T47D (cell line): ENCODE data around the gene PPOX.

Source experiments
- DNase-seq, 2 experiments: peaks; one replicate each; pipeline versions ENCODE4 v3.0.0 to v3.0.0-alpha.2; 2011 to 2012; ENCODE audit warnings: low read depth in 1 of 2, low spot score in 1 of 2
- JUND ChIP-seq: IDR thresholded peaks from 2 replicates; pipeline ENCODE4 v1.6.1; 2012; ENCODE audit warnings: low read depth
- in situ Hi-C: cut with HindIII; loops from 2 replicates; pipeline ENCODE4 v1.10.0; 2016; ENCODE audit warnings: low sequenced_read_pairs, low pct_unique_long_range_greater_than_20kb

The PPOX gene

GRCh38 chr1:161174911-161175310, 8.7 kb downstream of the PPOX start:
- DNase-seq, result no peak
- in situ Hi-C loops, result no loop called here
- TF ChIP-seq JUND, result no peak

GRCh38 chr1:161175771-161176453, 9.7 kb downstream of the PPOX start:
- in situ Hi-C loops, result no loop called here
- no peak for DNase-seq
- no peak for TF ChIP-seq JUND

GRCh38 chr1:161176468-161177111, 10.4 kb downstream of the PPOX start:
- no peak for TF ChIP-seq JUND
- in situ Hi-C loops, result no loop called here
- DNase-seq, result no peak

GRCh38 chr1:161177112-161177935, 11.1 kb downstream of the PPOX start, which contains the start of gene B4GALT3:
Gene B4GALT3 (minus strand): TSS chr1:161177507. CDS start chr1:161176060, 1,447 bp downstream.
- in situ Hi-C loops, result no loop called here
- DNase-seq, result peak; percentile 83 to 90
- TF ChIP-seq JUND, result no peak

GRCh38 chr1:161177936-161178244, 11.7 kb downstream of the PPOX start:
- DNase-seq, result no peak
- TF ChIP-seq JUND, result no peak
- in situ Hi-C loops, result no loop called here

- peak in 1 of 2 experiments; percentile 72 for DNase-seq
- in situ Hi-C loops, result no loop called here
- no peak for TF ChIP-seq JUND
Observed at GRCh38 chr1:161179698-161180097, 13.5 kb downstream of the PPOX start.

GRCh38 chr1:161180639-161181038, 14.4 kb downstream of the PPOX start:
- in situ Hi-C loops, result no loop called here
- no peak for TF ChIP-seq JUND
- peak in 1 of 2 experiments; percentile 56 for DNase-seq

- no peak for DNase-seq
- TF ChIP-seq JUND, result no peak
- in situ Hi-C loops, result no loop called here
Observed at GRCh38 chr1:161182214-161182613, 16.0 kb downstream of the PPOX start.

- DNase-seq, result peak in 1 of 2 experiments; percentile 63
- TF ChIP-seq JUND, result no peak
- in situ Hi-C loops, result no loop called here
Observed at GRCh38 chr1:161185282-161185682, 19.1 kb downstream of the PPOX start.

GRCh38 chr1:161185732-161186311, 19.6 kb downstream of the PPOX start:
- in situ Hi-C loops, result no loop called here
- no peak for DNase-seq
- no peak for TF ChIP-seq JUND

GRCh38 chr1:161187311-161187710, 21.1 kb downstream of the PPOX start:
- no peak for DNase-seq
- in situ Hi-C loops, result no loop called here
- TF ChIP-seq JUND, result no peak

GRCh38 chr1:161188381-161188780, 22.2 kb downstream of the PPOX start:
- no peak for DNase-seq
- no peak for TF ChIP-seq JUND
- in situ Hi-C loops, result no loop called here

- no peak for TF ChIP-seq JUND
- DNase-seq, result no peak
- in situ Hi-C loops, result no loop called here
Observed at GRCh38 chr1:161189036-161189435, 22.8 kb downstream of the PPOX start.
